ENCODE measurements around the gene PLAC9.
"Not testable (repeated sequence)": the region's sequence is repeated elsewhere in the genome, so short reads cannot be mapped to it uniquely, and the experiment has no call there.

Gene PLAC9

DNA sequence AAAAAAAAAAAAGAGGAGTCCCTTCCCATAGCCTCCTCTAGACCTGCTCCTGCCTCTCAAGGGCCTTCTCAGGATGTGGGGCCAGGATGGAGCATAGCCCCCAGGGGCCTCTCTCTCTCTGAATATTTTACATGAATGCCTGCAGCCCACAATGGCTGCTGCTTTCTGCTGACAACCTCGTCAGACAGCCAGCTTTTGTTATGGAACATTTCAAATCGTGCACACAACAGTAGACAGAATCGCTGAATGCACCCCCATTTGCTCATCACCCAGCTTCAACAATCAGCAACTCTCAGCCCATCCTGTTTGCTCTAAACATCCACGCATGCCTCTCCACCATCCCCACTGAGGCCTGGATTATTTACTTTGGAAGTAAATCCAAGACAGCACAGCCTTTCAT lies 5.4 kb downstream of the PLAC9 start:
- DNase-seq (ENCODE audit: insufficient read length, low spot score) (no peak), FAIRE-seq (no peak)

DNA sequence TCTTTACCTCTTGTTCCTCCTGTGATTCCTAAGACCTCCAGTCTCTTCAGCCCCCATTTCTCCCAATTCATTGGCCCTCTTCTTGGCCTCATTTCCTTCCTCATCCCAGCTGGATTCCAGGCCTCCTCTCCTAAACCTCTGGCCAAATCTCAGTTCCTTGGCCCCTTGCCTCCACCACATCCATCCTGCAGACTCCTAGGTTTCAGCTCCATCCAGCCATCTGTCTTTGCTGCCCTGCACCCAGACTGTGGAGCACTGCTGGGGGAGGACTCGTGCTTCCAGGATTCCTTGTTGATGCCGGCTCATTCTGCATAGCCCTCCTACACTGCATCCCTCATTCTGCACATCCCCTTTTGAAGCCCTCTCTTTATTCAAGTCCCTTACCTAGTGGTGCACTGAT lies 6.7 kb downstream of the PLAC9 start:
- DNase-seq (ENCODE audit: insufficient read length, low spot score) (no peak), FAIRE-seq (no peak)

DNA sequence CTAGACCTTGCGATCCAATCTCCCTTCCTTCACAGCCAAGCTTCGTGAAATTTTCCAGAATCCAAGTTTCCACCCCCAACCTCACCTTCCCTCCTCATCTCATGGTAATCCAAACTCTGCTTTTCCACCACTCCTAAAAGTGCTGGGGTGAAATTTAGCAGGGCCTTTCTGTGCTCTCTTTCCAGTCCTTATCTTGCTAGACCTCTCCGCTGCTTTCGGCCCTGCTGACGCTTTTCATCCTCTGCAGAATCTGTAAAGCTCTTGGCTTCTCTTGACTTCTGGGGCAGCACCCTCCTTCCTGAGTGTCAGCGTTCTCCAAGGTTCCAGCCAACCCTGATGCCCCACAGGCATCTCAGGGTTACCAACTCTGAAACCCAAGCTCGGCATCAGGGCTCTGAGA lies 7.7 kb downstream of the PLAC9 start:
- no peak for DNase-seq (ENCODE audit: insufficient read length, low spot score)
- no peak for FAIRE-seq

DNA sequence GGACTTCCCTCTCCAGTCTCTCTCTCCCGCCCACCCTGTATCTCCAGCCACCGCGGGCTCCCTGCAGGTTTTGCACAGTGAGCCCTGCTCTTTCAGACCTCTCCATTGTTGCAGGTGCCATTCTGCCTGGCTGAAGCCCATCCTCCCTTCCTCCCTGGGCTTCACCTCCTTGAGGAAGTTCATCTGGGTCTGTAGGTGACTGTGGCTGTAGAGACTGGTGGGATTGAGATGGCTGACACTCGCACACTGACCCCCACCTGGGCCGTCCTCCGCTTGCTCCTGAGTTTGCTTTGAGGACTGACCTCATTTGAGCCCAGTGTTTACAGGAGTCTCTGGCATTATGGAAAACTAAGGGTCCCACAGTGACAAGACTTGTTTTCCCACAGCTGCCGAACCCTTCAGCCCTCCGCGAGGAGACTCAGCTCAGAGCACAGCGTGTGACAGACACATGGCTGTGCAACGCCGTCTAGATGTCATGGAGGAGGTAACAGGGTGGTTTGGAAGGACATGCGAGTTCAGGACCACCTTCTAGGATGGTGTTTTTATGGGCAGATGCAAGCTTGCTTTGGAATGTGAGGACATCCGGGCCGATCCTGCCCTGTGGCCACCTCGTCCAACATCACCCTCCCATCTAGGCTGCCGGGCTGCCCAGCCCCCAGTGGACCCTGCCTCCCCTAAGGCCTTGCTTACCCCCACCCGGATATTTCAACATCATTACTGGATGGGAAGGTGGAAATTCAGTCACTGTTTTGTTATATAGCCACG lies 9.3 kb downstream of the PLAC9 start:
- no peak for DNase-seq (ENCODE audit: insufficient read length, low spot score)
- no peak for FAIRE-seq

DNA sequence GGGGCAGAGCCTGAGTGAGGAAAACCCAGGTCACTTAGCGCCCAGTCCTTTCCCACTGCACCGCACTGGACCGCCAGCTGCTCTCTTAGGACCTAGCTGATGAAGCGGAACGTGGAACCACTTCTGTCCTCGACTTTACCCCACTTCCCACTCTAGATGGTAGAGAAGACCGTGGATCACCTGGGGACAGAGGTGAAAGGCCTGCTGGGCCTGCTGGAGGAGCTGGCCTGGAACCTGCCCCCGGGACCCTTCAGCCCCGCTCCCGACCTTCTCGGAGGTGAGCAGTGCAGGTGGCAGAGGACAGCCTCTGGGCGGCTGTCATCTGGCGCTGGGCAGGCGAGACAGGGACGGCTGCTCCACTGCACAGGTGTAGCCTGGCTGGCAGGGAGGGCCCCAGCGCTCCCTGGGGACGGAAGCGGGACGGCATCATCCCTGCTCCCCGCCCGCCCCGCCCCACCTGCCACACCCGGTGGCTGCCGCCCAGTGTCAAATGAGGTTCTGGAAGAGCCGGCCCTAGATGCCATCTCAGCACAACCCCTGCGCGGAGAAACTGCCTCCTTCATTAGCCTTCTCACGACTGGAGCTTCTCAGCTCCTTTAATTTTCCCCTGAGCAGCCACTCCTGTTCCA lies 11.7 kb downstream of the PLAC9 start:
- DNase-seq (ENCODE audit: insufficient read length, low spot score): no peak
- FAIRE-seq: no peak

DNA sequence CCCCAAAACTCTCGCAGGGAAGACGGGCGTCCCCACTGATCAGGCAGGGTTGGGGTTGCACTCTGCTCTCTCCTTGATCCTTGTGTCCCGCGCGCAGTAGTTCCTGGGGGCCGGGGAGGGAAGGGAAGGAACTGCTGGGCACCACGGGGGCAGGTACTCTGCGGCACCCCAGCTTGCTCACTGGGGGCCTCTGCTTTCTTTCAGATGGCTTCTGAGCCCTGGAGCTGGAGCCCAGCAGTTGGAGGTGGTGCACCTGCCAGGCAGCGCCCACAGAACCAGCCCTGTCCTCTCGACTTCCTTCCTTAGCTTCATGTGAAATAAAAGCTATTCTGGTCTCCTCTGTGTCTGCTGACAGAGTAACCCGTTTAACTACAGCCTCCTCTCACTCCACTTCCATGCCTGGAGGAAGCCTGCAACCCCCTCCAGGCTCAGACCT lies 12.2 kb downstream of the PLAC9 start:
- FAIRE-seq: no peak

DNA sequence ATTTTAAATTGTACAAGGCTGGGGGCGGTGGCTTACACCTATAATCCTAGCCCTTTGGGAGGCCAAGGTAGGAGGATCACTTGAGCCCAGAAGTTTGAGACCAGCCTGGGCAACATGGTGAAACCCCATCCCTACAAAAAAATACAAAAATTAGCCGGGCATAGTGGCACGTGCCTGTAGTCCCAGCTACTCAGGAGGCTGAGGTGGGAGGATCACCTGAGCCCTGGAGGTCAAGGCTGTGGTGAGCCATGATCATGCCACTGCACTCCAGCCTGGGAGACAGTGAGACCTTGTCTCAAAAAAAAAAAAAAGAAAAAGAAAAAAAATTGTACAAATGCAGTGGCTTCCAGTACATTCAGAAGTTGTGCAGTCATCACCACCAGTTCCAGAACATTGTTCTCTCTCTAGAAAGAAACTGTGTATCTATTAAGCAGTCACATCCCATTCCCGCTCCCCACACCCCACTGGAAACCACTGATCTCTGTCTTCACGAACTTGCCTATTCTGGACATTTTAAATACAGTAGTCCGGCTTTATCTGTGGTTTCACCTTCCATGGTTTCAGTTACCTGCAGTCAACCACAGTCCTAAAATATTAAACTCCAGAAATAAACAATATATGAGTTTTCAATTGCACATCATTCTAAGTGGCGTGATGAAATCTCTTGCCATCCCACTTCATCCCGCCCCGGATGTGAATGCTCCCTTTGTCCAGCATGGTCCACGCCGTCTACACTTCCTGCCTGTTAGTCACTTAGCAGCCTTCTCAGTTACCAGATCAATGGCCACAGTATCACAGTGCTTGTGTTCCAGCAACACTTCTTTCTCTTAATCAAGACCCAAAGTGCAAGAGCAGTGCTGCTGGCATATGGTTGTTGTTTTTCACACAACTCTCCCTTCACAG lies 13.1 kb downstream of the PLAC9 start:
- DNase-seq (ENCODE audit: insufficient read length, low spot score); FAIRE-seq: not testable (repeated sequence)

More for the DNA sequence above, 12.2 kb downstream of the PLAC9 start:
- no peak for DNase-seq (ENCODE audit: insufficient read length, low spot score)

DNA sequence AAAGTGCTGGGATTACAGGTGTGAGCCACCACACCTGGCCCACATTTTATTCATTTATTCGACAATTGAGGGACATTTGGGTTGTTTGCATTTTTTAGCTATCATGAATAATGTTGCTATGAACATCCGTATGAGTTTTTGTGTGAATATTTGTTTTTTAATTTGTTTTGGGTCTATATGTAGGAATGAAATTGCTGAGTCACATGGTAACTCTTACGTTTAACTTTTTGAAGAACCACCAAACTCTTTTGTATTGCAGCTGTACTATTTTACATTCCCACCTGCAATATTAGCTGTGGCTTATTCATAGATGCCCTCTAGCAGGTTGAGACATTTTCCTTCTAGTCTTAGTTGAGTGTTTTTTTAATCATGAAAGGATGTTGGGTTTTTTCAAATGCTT lies 14.4 kb downstream of the PLAC9 start:
- FAIRE-seq (no peak), DNase-seq (ENCODE audit: insufficient read length, low spot score) (no peak)

DNA sequence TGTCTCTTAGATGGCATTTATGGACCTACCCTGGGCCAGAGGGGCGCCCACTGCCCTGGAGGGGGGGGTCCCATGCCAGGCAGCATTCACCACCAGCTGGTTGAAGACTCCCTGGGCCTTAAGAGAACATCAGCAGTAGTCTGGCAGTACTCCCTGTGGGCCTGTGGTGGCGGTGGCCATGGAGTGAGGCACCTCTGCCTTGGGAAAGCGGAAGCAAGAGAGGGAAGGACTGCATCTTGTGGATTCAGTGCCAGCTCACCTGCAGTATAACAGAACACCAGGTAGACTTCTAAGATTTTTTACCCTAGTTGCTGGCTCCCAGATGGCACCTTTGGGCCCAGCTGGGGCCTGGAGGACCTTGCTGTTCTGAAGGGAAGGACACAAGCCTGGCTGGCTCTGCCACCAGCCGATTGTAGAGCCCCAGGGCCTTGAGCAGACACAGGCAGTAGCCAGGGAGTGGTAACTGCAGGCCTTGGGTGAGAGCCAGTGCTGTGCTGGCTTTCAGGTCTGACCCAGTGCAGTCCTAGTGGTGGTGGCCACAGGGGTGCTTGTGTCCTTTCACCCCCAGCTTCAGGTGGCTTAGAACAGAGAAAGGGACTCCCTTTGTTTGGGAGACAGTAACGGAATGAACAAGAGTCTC lies 15.8 kb downstream of the PLAC9 start:
- FAIRE-seq (no peak), DNase-seq (ENCODE audit: insufficient read length, low spot score) (no peak)

DNA sequence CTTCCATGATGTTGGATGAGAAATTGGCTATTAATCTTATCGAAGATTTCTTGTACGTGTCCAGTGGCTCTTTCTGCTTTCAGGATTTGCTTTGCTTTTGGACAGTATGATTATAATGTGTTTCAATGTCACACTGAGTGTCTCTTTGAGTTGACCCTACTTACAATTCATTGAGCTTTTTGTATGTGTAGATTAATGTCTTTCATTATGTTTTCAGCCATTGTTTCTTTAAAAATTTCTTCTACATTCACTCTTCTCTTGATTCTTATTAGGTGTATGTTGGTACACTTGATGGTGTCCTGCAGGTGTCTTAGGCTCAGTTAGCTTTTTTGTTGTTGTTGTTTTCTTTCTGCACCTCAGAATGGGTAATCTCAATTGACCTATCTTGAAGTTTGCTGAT lies 16.6 kb downstream of the PLAC9 start:
- FAIRE-seq: no peak
- DNase-seq (ENCODE audit: insufficient read length, low spot score): no peak

DNA sequence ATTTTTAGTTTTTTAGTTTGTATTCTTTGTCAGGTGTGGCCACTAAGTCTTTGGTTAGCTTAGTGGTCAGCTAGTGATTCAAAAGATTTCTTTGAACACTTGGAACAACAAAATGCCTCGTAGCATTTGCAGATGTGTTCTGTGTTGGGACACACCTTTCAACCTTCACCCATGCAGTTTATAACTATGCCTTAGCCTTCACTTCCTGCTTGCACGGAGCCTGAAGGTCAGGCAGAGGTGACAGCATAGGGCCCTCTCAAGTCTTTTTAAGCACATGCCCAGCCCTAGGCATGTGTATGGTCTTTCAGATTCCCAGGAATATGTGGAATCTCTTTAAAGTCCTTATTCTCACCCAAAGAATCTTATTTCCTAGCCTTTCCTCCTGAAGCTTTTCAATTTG lies 17.6 kb downstream of the PLAC9 start:
- no peak for FAIRE-seq

DNA sequence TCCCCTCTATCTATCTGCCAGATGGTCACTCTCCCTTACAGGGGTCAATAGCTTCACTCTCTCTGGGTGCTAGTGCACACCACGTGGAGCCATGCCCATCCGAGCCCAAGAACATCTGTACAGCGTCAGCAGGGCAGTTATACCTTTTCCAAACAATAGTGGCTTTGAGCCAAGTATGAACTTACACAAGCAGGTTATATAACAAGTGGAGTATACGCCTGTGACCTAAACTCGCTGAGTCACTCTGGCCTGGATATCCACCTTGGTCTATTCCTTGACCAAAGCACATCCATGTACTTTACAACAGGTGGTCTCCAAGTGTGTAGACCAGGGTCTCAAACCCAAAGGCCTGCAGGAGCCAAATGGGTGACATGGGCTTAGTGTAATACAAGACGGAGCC lies 20.3 kb downstream of the PLAC9 start:
- FAIRE-seq (no peak), DNase-seq (ENCODE audit: insufficient read length, low spot score) (no peak)

More for the DNA sequence above, 17.6 kb downstream of the PLAC9 start:
- DNase-seq (ENCODE audit: insufficient read length, low spot score): no peak

DNA sequence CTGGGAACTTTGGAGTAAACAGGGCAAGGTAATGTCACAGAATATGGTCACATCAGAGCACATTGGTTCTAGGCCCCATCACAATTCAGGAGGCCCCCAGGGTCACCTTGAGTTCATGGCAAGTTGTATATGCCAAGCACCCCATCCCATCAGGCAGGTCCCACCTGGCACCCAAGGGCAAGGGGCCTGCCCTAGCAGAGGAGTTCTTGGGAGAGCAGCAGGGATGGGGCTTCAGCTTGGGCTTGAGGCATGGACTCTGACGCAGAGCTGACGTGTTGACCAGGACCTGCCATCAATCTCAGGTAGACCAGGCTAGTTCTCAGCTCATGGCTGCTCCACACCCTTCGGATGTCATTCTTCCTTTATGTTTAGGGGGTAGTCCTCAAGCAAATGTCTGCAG lies 20.9 kb downstream of the PLAC9 start:
- FAIRE-seq (no peak), DNase-seq (ENCODE audit: insufficient read length, low spot score) (no peak)

DNA sequence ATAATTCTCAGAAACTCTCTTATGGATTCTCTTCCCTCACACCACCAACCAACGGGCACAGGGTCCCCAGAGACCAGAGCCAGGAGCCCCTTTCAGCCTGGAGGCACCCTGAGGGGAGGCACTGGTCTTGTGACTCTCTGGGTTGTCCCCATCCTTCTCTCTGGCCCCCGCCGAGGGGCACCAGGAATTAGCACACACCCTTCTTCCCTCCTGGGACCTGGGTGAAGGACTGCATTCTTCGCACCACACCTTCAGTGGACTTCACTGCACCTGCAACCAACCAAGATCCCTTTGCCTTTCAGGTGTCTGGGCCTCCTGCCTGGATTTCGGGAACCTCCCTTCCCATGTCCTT lies 22.1 kb downstream of the PLAC9 start:
- no peak for FAIRE-seq
- no peak for DNase-seq (ENCODE audit: insufficient read length, low spot score)

DNA sequence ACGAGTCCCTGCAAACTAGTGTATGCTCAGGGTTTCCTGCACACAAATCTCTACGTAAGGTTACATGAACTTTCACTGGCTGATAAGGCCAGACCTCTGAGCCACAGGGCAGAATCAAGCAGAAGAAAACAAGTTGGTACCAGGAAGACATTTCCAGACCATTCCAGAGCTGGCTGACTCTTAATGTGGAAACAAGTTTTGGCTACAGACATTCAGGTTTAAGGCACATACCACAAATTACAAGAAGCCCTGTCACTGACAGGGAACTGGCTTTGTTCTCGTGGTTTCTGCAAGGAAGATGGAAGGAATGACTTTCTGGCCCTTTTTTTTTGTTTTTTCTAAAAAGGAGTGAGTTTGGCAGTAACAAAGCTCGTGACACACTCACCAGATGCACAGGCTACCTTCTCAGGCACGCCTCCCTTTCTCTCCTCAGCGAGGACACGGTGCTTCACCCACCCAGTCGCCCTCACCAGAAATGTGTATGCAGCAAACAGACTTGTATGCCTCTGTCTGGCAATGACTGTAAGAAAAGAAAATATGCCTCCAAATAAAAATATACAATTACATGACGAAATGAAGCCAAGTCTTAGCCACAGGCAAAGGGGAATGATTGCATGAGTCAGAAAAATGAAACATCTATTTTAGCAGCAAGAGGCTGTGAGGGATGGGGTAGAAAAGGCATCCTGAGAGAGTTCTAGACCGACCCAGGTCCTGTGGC lies 22.6 kb downstream of the PLAC9 start:
- no peak for FAIRE-seq
- DNase-seq (ENCODE audit: insufficient read length, low spot score): no peak

DNA sequence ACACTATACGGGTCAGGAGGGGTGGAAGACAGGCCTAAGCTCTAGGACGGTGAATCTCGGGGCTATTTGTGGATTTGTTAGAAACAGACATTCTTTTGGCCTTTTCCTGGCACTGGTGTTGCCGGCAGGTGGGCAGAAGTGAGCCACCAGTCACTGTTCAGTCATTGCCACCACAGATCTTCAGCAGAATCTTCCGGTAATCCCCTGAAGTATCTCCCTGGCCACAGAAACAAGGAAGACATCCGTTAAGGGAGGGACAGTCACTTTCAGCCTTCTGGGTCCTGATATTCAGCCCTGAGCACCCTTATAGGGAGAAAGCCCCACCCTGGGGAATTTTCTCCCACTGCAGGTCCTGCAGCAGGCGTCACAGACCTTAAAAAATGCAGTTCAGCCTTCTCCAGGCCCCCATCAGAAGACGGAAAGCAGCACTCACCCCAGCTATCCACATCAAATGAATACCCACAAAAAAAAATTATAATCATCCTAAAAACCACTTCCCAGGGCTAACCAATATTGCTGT lies 23.2 kb downstream of the PLAC9 start:
- FAIRE-seq: no peak
- DNase-seq (ENCODE audit: insufficient read length, low spot score): no peak

DNA sequence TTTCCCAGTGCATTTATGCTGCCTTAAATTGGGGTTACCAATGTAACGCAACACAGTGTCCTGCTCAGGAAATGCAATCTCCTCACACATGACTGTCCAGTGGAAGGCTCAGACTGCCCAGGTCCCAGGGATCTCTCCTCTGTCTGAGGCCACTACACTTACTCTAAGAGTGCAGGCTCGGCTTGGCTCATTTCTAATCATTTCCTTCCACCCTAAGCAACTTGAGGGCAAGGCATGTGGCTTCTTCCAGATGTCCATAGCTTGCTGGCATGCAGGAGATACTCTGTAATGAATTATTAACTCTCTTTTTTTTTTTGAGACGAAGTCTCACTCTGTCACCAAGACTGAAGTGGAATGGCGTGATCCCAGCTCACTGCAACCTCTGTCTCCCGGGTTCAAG lies 23.7 kb downstream of the PLAC9 start:
- FAIRE-seq: no peak
- DNase-seq (ENCODE audit: insufficient read length, low spot score): no peak

DNA sequence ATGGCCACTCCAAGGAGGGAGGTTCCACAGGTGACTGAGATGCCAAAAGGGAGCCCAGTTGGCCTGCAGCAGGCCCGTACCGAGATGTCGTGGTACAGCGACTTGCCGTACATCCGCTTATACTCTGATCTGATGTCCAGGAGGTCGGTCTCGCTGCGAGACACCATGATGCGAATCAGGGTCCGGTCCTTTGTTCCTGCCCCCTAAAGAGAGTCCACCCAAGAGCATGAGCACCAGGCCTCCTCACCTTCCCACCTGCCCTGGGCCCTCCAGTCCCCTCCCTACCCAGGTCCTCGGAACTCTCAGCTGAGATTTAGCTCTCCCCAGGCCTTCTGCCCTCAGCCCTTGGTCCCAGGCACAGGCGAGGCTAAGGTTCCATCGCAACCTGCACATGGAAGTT lies 25.0 kb downstream of the PLAC9 start:
- DNase-seq (ENCODE audit: insufficient read length, low spot score) (no peak), FAIRE-seq (no peak)

DNA sequence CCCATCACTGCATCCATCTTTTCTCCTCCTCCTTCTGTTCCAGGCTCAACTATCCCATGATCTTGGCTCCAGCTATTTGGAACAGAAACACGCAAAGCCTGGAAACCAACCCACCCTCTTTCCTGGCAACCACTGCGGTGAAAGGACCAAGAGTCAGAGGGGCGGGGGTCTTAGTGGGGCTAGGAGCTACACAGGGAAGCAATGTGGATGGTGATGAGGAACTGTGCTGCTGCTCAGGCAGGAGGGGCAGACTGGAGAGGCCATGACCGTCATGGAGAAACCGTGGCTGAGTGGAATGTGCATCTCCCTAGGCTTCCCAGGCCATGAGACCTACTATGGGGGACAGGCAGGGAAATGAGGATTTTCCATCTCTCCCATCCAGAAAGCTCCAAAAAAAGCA lies 25.6 kb downstream of the PLAC9 start:
- FAIRE-seq (no peak), DNase-seq (ENCODE audit: insufficient read length, low spot score) (no peak)

DNA sequence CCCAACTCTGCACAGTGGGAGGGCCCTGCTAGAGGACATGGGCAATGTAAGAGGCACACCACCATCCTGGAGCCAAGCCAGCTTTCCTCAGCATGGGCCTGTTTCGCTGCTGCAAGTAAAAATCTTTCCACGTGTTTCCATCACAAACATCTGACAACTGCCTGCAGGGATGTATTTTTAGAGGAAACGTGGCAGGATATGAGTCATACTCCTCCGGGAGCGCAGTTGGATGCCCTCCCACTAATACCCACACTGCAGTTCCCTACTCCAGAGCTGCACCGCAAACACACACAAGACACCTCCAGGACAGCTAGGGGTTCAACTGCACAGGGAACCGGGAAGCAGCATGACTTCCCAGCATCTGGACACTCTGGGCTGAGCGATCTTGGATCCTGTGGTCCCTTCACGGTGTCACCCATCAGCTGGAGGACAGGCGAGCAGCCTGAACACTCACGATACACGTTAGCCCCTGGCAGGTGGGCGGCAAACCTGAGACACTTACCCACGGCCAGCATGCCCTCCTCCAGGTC lies 26.1 kb downstream of the PLAC9 start:
- peak; percentile 95 for DNase-seq (ENCODE audit: insufficient read length, low spot score)
- FAIRE-seq: peak; percentile 86

All from HTR-8/SVneo (cell line).